ENCODE measurements around the gene ENTPD1. TPM values are rescaled to one million over a fixed set of nuclear protein-coding genes. Genes with fewer than 3 reads are reported as not detected.

Gene ENTPD1
- total and polyA plus RNA-seq, 2 experiments from 2014 or later: 0.29 TPM; not detected in 1

- DNase-seq: no peak
- H4K20me1 ChIP-seq (ENCODE audit: insufficient read depth): no peaks in the 10 kb centered on the region
- H3K27ac ChIP-seq: no peak overlapping the region
- no peak overlapping the region for H3K9ac ChIP-seq
- no peaks in the 10 kb centered on the region for H3K27me3 ChIP-seq (replicated peaks; ENCODE audit: insufficient read depth)
- peaks cover 15% of the 10 kb centered on the region for H3K4me1 ChIP-seq (ENCODE audit: insufficient read depth)
- peaks cover 4% of the 10 kb centered on the region for H3F3A ChIP-seq (ENCODE audit: insufficient read depth)
- in situ Hi-C loops (cut with MboI): no loop called here
- H3K4me3 ChIP-seq: no peak overlapping the region
- H3K4me2 ChIP-seq (ENCODE audit: unreplicated experiment): no peak overlapping the region
- H3K9me2 ChIP-seq (ENCODE audit: insufficient read depth): no peaks in the 10 kb centered on the region
- H3K79me2 ChIP-seq (ENCODE audit: insufficient read depth): no peaks in the 10 kb centered on the region
- WGBS, 2 experiments (ENCODE audit: low coverage in 1 of 2, low lambda C conversion rate in 2 of 2, missing lambda C conversion rate in 2 of 2): 47 to 54% methylated on average over 2 of the region's 2 CpGs
- no peaks in the 10 kb centered on the region for H3K9me3 ChIP-seq (ENCODE audit: low read depth)
- no peak overlapping the region for H2AFZ ChIP-seq
- H3K36me3 ChIP-seq (ENCODE audit: low read depth): no peaks in the 10 kb centered on the region
- TF ChIP-seq EZH2 (IDR thresholded peaks at IDR 0.05; ENCODE audit: insufficient read depth, poor library complexity, severe bottlenecking) (no peak), EZH2phosphoT487 (IDR thresholded peaks at IDR 0.05; ENCODE audit: insufficient read depth, low read depth) (no peak)
These were observed 37.6 kb downstream of the ENTPD1 start for GRCh38 chr10:95793401-95794045.

- WGBS, 2 experiments (ENCODE audit: low coverage in 1 of 2, low lambda C conversion rate in 2 of 2, missing lambda C conversion rate in 2 of 2): 34 to 46% methylated on average over 3 of the region's 3 CpGs
- no peak overlapping the region for H3K9ac ChIP-seq
- no peak overlapping the region for H3K27ac ChIP-seq
- H3K4me2 ChIP-seq (ENCODE audit: unreplicated experiment): no peak overlapping the region
- H3F3A ChIP-seq (ENCODE audit: insufficient read depth): no peaks in the 10 kb centered on the region
- no peaks in the 10 kb centered on the region for H3K79me2 ChIP-seq (ENCODE audit: insufficient read depth)
- no peaks in the 10 kb centered on the region for H4K20me1 ChIP-seq (ENCODE audit: insufficient read depth)
- H3K27me3 ChIP-seq (replicated peaks; ENCODE audit: insufficient read depth): no peaks in the 10 kb centered on the region
- no peak overlapping the region for H2AFZ ChIP-seq
- H3K4me1 ChIP-seq (ENCODE audit: insufficient read depth): peaks cover 8% of the 10 kb centered on the region
- H3K9me3 ChIP-seq (ENCODE audit: low read depth): no peaks in the 10 kb centered on the region
- in situ Hi-C loops (cut with MboI): no loop called here
- DNase-seq: no peak
- H3K36me3 ChIP-seq (ENCODE audit: low read depth): no peaks in the 10 kb centered on the region
- no peak overlapping the region for H3K4me3 ChIP-seq
- TF ChIP-seq EZH2phosphoT487 (IDR thresholded peaks at IDR 0.05; ENCODE audit: insufficient read depth, low read depth): no peak
- TF ChIP-seq EZH2 (IDR thresholded peaks at IDR 0.05; ENCODE audit: insufficient read depth, poor library complexity, severe bottlenecking): no peak
- H3K9me2 ChIP-seq (ENCODE audit: insufficient read depth): no peaks in the 10 kb centered on the region
These were observed 38.2 kb downstream of the ENTPD1 start for GRCh38 chr10:95794195-95794594.

GRCh38 chr10:95795602-95796001 lies 39.6 kb downstream of the ENTPD1 start:
- in situ Hi-C loops (cut with MboI): no loop called here
- Histone ChIP-seq H3K4me3 (no peak overlapping the region), H3K4me2 (ENCODE audit: unreplicated experiment) (no peak overlapping the region), H3K27me3 (replicated peaks; ENCODE audit: insufficient read depth) (no peaks in the 10 kb centered on the region), H3K4me1 (ENCODE audit: insufficient read depth) (0 out of 2 replicates have a peak, but pooled peaks cover 6% of the 10 kb centered on the region), H3K9me3 (ENCODE audit: low read depth) (no peaks in the 10 kb centered on the region), H4K20me1 (ENCODE audit: insufficient read depth) (no peaks in the 10 kb centered on the region), H2AFZ (no peak overlapping the region), H3K9me2 (ENCODE audit: insufficient read depth) (no peaks in the 10 kb centered on the region), H3K9ac (no peak overlapping the region), H3K79me2 (ENCODE audit: insufficient read depth) (no peaks in the 10 kb centered on the region), H3K27ac (no peak overlapping the region), H3F3A (ENCODE audit: insufficient read depth) (no peaks in the 10 kb centered on the region), H3K36me3 (ENCODE audit: low read depth) (no peaks in the 10 kb centered on the region)
- WGBS, 2 experiments (ENCODE audit: low coverage in 1 of 2, low lambda C conversion rate in 2 of 2, missing lambda C conversion rate in 2 of 2): 57 to 59% methylated on average over 3 of the region's 3 CpGs
- DNase-seq: no peak
- no peak for TF ChIP-seq EZH2 (IDR thresholded peaks at IDR 0.05; ENCODE audit: insufficient read depth, poor library complexity, severe bottlenecking)
- no peak for TF ChIP-seq EZH2phosphoT487 (IDR thresholded peaks at IDR 0.05; ENCODE audit: insufficient read depth, low read depth)

- no peak for DNase-seq
- no peak overlapping the region for H3K27ac ChIP-seq
- H3K9ac ChIP-seq: no peak overlapping the region
- no peaks in the 10 kb centered on the region for H4K20me1 ChIP-seq (ENCODE audit: insufficient read depth)
- H3K9me3 ChIP-seq (ENCODE audit: low read depth): no peaks in the 10 kb centered on the region
- H3K79me2 ChIP-seq (ENCODE audit: insufficient read depth): no peaks in the 10 kb centered on the region
- H3K4me3 ChIP-seq: no peak overlapping the region
- H3F3A ChIP-seq (ENCODE audit: insufficient read depth): no peaks in the 10 kb centered on the region
- H3K4me1 ChIP-seq (ENCODE audit: insufficient read depth): 0 out of 2 replicates have a peak, but pooled peaks cover 6% of the 10 kb centered on the region
- no peak for TF ChIP-seq EZH2 (IDR thresholded peaks at IDR 0.05; ENCODE audit: insufficient read depth, poor library complexity, severe bottlenecking)
- no peak for TF ChIP-seq EZH2phosphoT487 (IDR thresholded peaks at IDR 0.05; ENCODE audit: insufficient read depth, low read depth)
- H2AFZ ChIP-seq: no peak overlapping the region
- no peaks in the 10 kb centered on the region for H3K27me3 ChIP-seq (replicated peaks; ENCODE audit: insufficient read depth)
- in situ Hi-C loops (cut with MboI): no loop called here
- H3K36me3 ChIP-seq (ENCODE audit: low read depth): no peaks in the 10 kb centered on the region
- H3K4me2 ChIP-seq (ENCODE audit: unreplicated experiment): no peak overlapping the region
- no peaks in the 10 kb centered on the region for H3K9me2 ChIP-seq (ENCODE audit: insufficient read depth)
These were observed 40.5 kb downstream of the ENTPD1 start for GRCh38 chr10:95796504-95796903.
